Measurements from ENCODE around the gene ATP10B. TPM values are rescaled to one million over a fixed set of nuclear protein-coding genes. Genes with fewer than 3 reads are reported as not detected.

Gene ATP10B, protein sequence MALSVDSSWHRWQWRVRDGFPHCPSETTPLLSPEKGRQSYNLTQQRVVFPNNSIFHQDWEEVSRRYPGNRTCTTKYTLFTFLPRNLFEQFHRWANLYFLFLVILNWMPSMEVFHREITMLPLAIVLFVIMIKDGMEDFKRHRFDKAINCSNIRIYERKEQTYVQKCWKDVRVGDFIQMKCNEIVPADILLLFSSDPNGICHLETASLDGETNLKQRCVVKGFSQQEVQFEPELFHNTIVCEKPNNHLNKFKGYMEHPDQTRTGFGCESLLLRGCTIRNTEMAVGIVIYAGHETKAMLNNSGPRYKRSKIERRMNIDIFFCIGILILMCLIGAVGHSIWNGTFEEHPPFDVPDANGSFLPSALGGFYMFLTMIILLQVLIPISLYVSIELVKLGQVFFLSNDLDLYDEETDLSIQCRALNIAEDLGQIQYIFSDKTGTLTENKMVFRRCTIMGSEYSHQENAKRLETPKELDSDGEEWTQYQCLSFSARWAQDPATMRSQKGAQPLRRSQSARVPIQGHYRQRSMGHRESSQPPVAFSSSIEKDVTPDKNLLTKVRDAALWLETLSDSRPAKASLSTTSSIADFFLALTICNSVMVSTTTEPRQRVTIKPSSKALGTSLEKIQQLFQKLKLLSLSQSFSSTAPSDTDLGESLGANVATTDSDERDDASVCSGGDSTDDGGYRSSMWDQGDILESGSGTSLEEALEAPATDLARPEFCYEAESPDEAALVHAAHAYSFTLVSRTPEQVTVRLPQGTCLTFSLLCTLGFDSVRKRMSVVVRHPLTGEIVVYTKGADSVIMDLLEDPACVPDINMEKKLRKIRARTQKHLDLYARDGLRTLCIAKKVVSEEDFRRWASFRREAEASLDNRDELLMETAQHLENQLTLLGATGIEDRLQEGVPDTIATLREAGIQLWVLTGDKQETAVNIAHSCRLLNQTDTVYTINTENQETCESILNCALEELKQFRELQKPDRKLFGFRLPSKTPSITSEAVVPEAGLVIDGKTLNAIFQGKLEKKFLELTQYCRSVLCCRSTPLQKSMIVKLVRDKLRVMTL (N-terminal part only)
- total RNA-seq = not detected

DNA sequence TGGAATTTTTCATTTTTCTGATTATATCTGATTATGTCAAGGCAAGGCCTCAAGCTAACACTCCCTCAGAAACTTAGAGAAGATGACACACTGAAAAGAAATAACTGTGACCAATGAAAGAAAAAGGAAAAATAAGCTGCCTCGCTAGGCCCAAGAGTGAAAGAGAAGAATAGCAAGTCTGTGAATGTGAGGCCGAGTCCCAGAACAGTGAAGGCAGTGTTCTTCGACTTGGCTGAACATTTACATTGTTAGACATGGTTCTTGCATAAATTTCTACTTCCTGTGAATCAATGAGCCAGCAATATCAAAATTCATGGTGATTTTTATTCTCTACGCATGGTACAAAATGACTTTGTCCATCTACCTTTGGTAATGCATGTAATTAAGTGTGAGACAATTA is at the start of gene ATP10B:
TSS of gene ATP10B (minus strand) at position 163 of the 400 bp plus-strand sequence. CDS start 164,137 bp downstream, outside the sequence.

Measured in activated naive CD4-positive, alpha-beta T cell treated with anti-CD3 and anti-CD28 coated beads, Interleukin-2, amount 10 ng/mL, durations not matched to agents 5 hours and 36 hours (primary cell).